Measurements from ENCODE around the gene FETUB.

DNA sequence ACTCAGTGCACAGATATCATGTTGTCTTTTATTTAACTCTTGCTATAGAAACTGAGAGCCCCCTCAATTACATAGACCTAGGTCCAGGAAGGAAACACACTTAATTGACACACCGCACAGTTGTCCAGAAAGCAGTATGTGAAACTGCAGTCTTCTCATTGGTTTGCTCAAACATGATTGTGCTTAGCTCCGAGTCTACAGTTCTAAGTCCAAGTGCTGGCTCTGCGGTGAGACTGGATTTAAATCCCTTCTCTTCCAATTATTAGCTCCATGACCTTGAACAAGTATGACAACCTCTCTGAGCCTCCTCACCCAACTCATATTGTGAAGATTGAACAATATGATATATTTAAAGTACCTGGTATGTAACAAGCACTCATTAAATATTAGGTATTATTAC, 46.3 kb upstream of the FETUB start:
- TF ChIP-seq CTCF (IDR thresholded peaks at IDR 0.05; ENCODE audit: poor library complexity), result no peak
- TF ChIP-seq EZH2 (IDR thresholded peaks at IDR 0.05; ENCODE audit: borderline replicate concordance), result no peak
